ENCODE measurements around the gene YPEL2.

The YPEL2 gene

GRCh38 chr17:59380474-59380873 lies 49.0 kb downstream of the YPEL2 start:
- no peak overlapping the region for H2BK12ac ChIP-seq (ENCODE audit: low read length in 2 of 2)
- H3K14ac ChIP-seq (ENCODE audit: low read length in 2 of 2), result no peak overlapping the region
- no peaks in the 10 kb centered on the region for H3K9me3 ChIP-seq (ENCODE audit: control insufficient read depth, low read length)
- H3K4me2 ChIP-seq (ENCODE audit: low read length, poor library complexity, severe bottlenecking), result no peak overlapping the region
- no peak overlapping the region for H3K9ac ChIP-seq (ENCODE audit: low read length)
- peaks cover 3 to 8% of the 10 kb centered on the region in 2 experiments for H3K36me3 ChIP-seq (ENCODE audit: control insufficient read depth in 1 of 2, insufficient read depth in 2 of 2, low read depth in 1 of 2, low read length in 2 of 2)
- no peak overlapping the region for H2AFZ ChIP-seq (ENCODE audit: low read depth, low read length)
- H3K23ac ChIP-seq (ENCODE audit: low read length in 2 of 2), result no peak overlapping the region
- H3K18ac ChIP-seq (ENCODE audit: low read depth in 1 of 2, low read length in 2 of 2), result no peak overlapping the region
- 95% methylated on average over 1 of the region's 3 CpGs for WGBS
- H3K4me3 ChIP-seq (ENCODE audit: insufficient read depth in 1 of 2, low read depth in 1 of 2, low read length in 2 of 2), result no peak overlapping the region
- H2BK5ac ChIP-seq (ENCODE audit: low read depth, low read length, poor library complexity, severe bottlenecking), result no peak overlapping the region
- no peak overlapping the region for H4K91ac ChIP-seq (ENCODE audit: low read length)
- no peak overlapping the region for H4K8ac ChIP-seq (ENCODE audit: low read length)
- peaks cover 14% of the 10 kb centered on the region for H3K4me1 ChIP-seq (ENCODE audit: control insufficient read depth, insufficient read depth, low read depth, low read length)
- DNase-seq, result no peak
- peaks cover 7% of the 10 kb centered on the region for H3K79me1 ChIP-seq (replicated peaks; ENCODE audit: low read length, poor library complexity, severe bottlenecking)
- no peaks in the 10 kb centered on the region for H3K27me3 ChIP-seq (ENCODE audit: control insufficient read depth in 1 of 2, insufficient read depth in 1 of 2, low read length in 2 of 2)
- no peak overlapping the region for H2AK5ac ChIP-seq (ENCODE audit: low read length, severe bottlenecking)
- H2BK120ac ChIP-seq (ENCODE audit: low read depth, low read length), result no peak overlapping the region
- H3K27ac ChIP-seq (ENCODE audit: low read length, poor library complexity, severe bottlenecking), result no peak overlapping the region
- H3K4ac ChIP-seq (ENCODE audit: low read depth in 1 of 2, low read length in 2 of 2), result no peak overlapping the region
- no peak overlapping the region for H2BK15ac ChIP-seq (ENCODE audit: low read depth, poor library complexity, severe bottlenecking)

GRCh38 chr17:59381716-59382570 lies 50.5 kb downstream of the YPEL2 start:
- Histone ChIP-seq H3K4me2 (ENCODE audit: low read length, poor library complexity, severe bottlenecking) (no peak overlapping the region), H2AFZ (ENCODE audit: low read depth, low read length) (no peak overlapping the region), H2BK12ac (ENCODE audit: low read length in 2 of 2) (no peak overlapping the region), H4K8ac (ENCODE audit: low read length) (no peak overlapping the region), H3K27me3 (ENCODE audit: control insufficient read depth in 1 of 2, insufficient read depth in 1 of 2, low read length in 2 of 2) (no peaks in the 10 kb centered on the region), H3K79me1 (replicated peaks; ENCODE audit: low read length, poor library complexity, severe bottlenecking) (peaks cover 13% of the 10 kb centered on the region), H2BK120ac (ENCODE audit: low read depth, low read length) (no peak overlapping the region), H3K27ac (ENCODE audit: low read length, poor library complexity, severe bottlenecking) (no peak overlapping the region), H2AK5ac (ENCODE audit: low read length, severe bottlenecking) (no peak overlapping the region), H4K91ac (ENCODE audit: low read length) (no peak overlapping the region), H3K9ac (ENCODE audit: low read length) (peak overlapping the region; percentile 25), H3K9me3 (ENCODE audit: control insufficient read depth, low read length) (no peaks in the 10 kb centered on the region), H2BK5ac (ENCODE audit: low read depth, low read length, poor library complexity, severe bottlenecking) (no peak overlapping the region), H3K4me3 (ENCODE audit: insufficient read depth in 1 of 2, low read depth in 1 of 2, low read length in 2 of 2) (no peak overlapping the region), H3K14ac (ENCODE audit: low read length in 2 of 2) (peak overlapping the region in 1 of 2 experiments; percentile 48), H3K4ac (ENCODE audit: low read depth in 1 of 2, low read length in 2 of 2) (peak overlapping the region in 1 of 2 experiments; percentile 21), H2BK15ac (ENCODE audit: low read depth, poor library complexity, severe bottlenecking) (peak overlapping the region; percentile 60), H3K23ac (ENCODE audit: low read length in 2 of 2) (peak overlapping the region in 1 of 2 experiments; percentile 10), H3K36me3 (ENCODE audit: control insufficient read depth in 1 of 2, insufficient read depth in 2 of 2, low read depth in 1 of 2, low read length in 2 of 2) (peaks cover 3 to 8% of the 10 kb centered on the region in 2 experiments), H3K4me1 (ENCODE audit: control insufficient read depth, insufficient read depth, low read depth, low read length) (peaks cover 14% of the 10 kb centered on the region), H3K18ac (ENCODE audit: low read depth in 1 of 2, low read length in 2 of 2) (peak overlapping the region; percentile 7 to 40)
- 97% methylated on average over 8 of the region's 8 CpGs for WGBS
- DNase-seq, result no peak

- 96% methylated on average over 4 of the region's 4 CpGs for WGBS
- no peak overlapping the region for H2BK15ac ChIP-seq (ENCODE audit: low read depth, poor library complexity, severe bottlenecking)
- no peak overlapping the region for H4K91ac ChIP-seq (ENCODE audit: low read length)
- H3K14ac ChIP-seq (ENCODE audit: low read length in 2 of 2), result no peak overlapping the region
- H2BK120ac ChIP-seq (ENCODE audit: low read depth, low read length), result no peak overlapping the region
- no peak overlapping the region for H3K4me2 ChIP-seq (ENCODE audit: low read length, poor library complexity, severe bottlenecking)
- no peaks in the 10 kb centered on the region for H3K27me3 ChIP-seq (ENCODE audit: control insufficient read depth in 1 of 2, insufficient read depth in 1 of 2, low read length in 2 of 2)
- no peak overlapping the region for H3K18ac ChIP-seq (ENCODE audit: low read depth in 1 of 2, low read length in 2 of 2)
- no peak overlapping the region for H3K4me3 ChIP-seq (ENCODE audit: insufficient read depth in 1 of 2, low read depth in 1 of 2, low read length in 2 of 2)
- no peak overlapping the region for H3K23ac ChIP-seq (ENCODE audit: low read length in 2 of 2)
- H3K4ac ChIP-seq (ENCODE audit: low read depth in 1 of 2, low read length in 2 of 2), result no peak overlapping the region
- no peak overlapping the region for H2BK5ac ChIP-seq (ENCODE audit: low read depth, low read length, poor library complexity, severe bottlenecking)
- no peak overlapping the region for H2AFZ ChIP-seq (ENCODE audit: low read depth, low read length)
- no peak overlapping the region for H4K8ac ChIP-seq (ENCODE audit: low read length)
- no peak overlapping the region for H3K9ac ChIP-seq (ENCODE audit: low read length)
- no peak overlapping the region for H3K27ac ChIP-seq (ENCODE audit: low read length, poor library complexity, severe bottlenecking)
- no peak overlapping the region for H2BK12ac ChIP-seq (ENCODE audit: low read length in 2 of 2)
- H3K9me3 ChIP-seq (ENCODE audit: control insufficient read depth, low read length), result no peaks in the 10 kb centered on the region
- no peak overlapping the region for H2AK5ac ChIP-seq (ENCODE audit: low read length, severe bottlenecking)
- peaks cover 13% of the 10 kb centered on the region for H3K79me1 ChIP-seq (replicated peaks; ENCODE audit: low read length, poor library complexity, severe bottlenecking)
- H3K4me1 ChIP-seq (ENCODE audit: control insufficient read depth, insufficient read depth, low read depth, low read length), result peaks cover 11% of the 10 kb centered on the region
- peaks cover 3 to 10% of the 10 kb centered on the region in 2 experiments for H3K36me3 ChIP-seq (ENCODE audit: control insufficient read depth in 1 of 2, insufficient read depth in 2 of 2, low read depth in 1 of 2, low read length in 2 of 2)
- DNase-seq, result no peak
Observed at GRCh38 chr17:59383893-59384292, 52.4 kb downstream of the YPEL2 start.

GRCh38 chr17:59387351-59388068 lies 56.1 kb downstream of the YPEL2 start:
- peaks cover 7 to 32% of the 10 kb centered on the region in 2 experiments for H3K36me3 ChIP-seq (ENCODE audit: control insufficient read depth in 1 of 2, insufficient read depth in 2 of 2, low read depth in 1 of 2, low read length in 2 of 2)
- no peak overlapping the region for H2BK120ac ChIP-seq (ENCODE audit: low read depth, low read length)
- no peak overlapping the region for H3K4me3 ChIP-seq (ENCODE audit: insufficient read depth in 1 of 2, low read depth in 1 of 2, low read length in 2 of 2)
- no peak for DNase-seq
- no peak overlapping the region for H3K18ac ChIP-seq (ENCODE audit: low read depth in 1 of 2, low read length in 2 of 2)
- no peaks in the 10 kb centered on the region for H3K9me3 ChIP-seq (ENCODE audit: control insufficient read depth, low read length)
- H2AK5ac ChIP-seq (ENCODE audit: low read length, severe bottlenecking), result no peak overlapping the region
- H3K4ac ChIP-seq (ENCODE audit: low read depth in 1 of 2, low read length in 2 of 2), result no peak overlapping the region
- no peak overlapping the region for H3K4me2 ChIP-seq (ENCODE audit: low read length, poor library complexity, severe bottlenecking)
- peaks cover 6% of the 10 kb centered on the region for H3K79me1 ChIP-seq (replicated peaks; ENCODE audit: low read length, poor library complexity, severe bottlenecking)
- no peak overlapping the region for H3K9ac ChIP-seq (ENCODE audit: low read length)
- WGBS, result 92% methylated on average over 11 of the region's 11 CpGs
- H3K23ac ChIP-seq (ENCODE audit: low read length in 2 of 2), result no peak overlapping the region
- H3K4me1 ChIP-seq (ENCODE audit: control insufficient read depth, insufficient read depth, low read depth, low read length), result peaks cover 8% of the 10 kb centered on the region
- no peak overlapping the region for H2BK5ac ChIP-seq (ENCODE audit: low read depth, low read length, poor library complexity, severe bottlenecking)
- no peak overlapping the region for H2AFZ ChIP-seq (ENCODE audit: low read depth, low read length)
- H3K27ac ChIP-seq (ENCODE audit: low read length, poor library complexity, severe bottlenecking), result no peak overlapping the region
- no peak overlapping the region for H2BK15ac ChIP-seq (ENCODE audit: low read depth, poor library complexity, severe bottlenecking)
- no peak overlapping the region for H2BK12ac ChIP-seq (ENCODE audit: low read length in 2 of 2)
- H3K27me3 ChIP-seq (ENCODE audit: control insufficient read depth in 1 of 2, insufficient read depth in 1 of 2, low read length in 2 of 2), result no peaks in the 10 kb centered on the region
- no peak overlapping the region for H4K8ac ChIP-seq (ENCODE audit: low read length)
- H3K14ac ChIP-seq (ENCODE audit: low read length in 2 of 2), result no peak overlapping the region
- no peak overlapping the region for H4K91ac ChIP-seq (ENCODE audit: low read length)

Data from mesenchymal stem cell (in vitro differentiated cells and primary cell).